Stimulated activated CD8-positive, alpha-beta memory T cell treated with anti-CD3 and anti-CD28 coated beads, Interleukin-7, amount 100 ng/mL, for 4 hours (primary cell): Measurements from ENCODE around the gene DOCK3.
"Not testable (repeated sequence)": the region's sequence is repeated elsewhere in the genome, so short reads cannot be mapped to it uniquely, and the experiment has no call there.

Source experiments
- DNase-seq, 2 donors: peaks; one replicate each; pipeline ENCODE4 v3.0.0-alpha.2; 2020; ENCODE audit warnings: low read depth in 2 of 2

DOCK3 gene

DNA sequence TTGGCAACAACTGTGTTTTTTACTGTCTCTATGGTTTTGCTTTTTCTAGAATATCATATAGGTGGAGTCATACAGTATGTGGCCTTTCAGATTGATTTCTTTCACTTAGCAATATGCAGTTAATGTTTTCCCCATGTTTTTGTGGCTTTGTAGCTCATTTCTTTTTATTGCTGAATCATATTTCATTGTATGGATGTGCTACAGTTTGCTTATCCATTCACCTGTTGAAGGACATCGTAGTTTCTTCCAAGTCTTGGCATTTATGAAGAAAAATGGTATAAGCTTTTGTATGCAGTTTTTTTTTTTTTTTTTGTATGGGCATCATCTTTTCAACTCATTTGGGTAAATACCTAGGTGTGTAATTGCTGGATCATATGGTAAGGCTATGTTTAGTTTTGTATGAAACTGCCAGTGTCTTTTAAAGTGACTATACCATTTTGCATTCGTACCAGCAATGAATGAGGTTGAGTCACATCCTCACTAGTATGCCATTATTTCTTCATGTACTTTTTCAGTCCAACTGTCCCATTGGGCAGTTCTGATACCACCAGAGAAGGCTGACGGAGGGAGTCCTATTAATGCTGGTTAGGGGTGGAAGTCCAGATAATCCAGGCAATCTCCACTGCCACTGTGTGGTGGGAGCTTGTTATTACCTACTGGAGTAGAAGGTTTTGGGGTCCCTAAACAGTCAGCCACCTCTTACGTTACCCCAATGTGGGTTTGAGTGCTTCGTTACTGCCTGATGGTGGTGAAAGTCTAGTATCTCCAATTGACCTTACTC, 210.5 kb downstream of the DOCK3 start:
- no peak for DNase-seq

DNA sequence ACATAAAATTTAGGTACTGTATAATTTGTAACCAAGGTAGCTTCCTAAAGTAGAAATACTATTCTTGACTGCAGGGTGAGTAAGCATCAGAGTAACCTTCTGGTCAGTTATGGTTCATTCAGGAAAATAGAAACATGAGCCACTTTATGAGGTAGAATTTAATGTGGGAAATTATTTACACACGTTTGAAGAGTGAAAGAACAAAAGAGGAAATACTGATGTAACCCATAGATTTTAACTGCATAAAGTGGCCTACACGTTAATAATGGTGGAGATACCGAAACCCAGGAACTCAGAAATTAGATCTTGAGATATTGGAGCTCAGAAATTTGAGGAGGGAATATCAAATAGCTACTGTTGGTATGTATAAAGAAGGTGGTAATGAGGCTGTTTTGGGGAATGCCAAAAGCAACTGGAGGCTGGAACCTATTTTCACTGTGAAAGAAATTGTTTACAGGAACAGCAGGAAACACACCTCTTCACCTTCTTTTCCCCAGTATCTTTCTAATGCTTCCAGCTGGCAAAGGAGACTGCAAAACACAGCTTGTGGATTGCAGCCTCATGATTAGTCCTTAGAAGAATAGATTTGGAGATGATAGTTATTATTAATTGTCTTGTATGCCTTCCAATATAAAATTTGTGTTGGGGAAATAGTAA, 216.1 kb downstream of the DOCK3 start:
- no peak for DNase-seq

DNA sequence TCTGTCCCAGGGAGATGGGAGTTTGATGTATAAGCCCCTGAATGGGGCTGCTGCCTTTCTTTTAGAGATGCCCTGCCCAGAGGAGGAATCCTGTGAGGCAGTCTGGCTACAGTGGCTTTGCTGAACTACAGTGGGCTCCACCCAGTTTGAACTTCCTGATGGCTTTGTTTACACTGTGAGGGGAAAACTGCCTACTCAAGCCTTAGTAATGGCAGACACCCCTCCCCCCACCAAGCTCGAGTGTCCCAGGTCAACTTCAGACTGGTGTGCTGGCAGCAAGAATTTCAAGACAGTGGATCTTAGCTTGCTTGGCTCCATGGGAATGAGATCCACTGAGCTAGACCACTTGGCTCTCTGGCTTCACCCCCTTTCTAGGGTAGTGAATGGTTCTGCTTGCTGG, 226.4 kb downstream of the DOCK3 start:
- not testable (repeated sequence) for DNase-seq

DNA sequence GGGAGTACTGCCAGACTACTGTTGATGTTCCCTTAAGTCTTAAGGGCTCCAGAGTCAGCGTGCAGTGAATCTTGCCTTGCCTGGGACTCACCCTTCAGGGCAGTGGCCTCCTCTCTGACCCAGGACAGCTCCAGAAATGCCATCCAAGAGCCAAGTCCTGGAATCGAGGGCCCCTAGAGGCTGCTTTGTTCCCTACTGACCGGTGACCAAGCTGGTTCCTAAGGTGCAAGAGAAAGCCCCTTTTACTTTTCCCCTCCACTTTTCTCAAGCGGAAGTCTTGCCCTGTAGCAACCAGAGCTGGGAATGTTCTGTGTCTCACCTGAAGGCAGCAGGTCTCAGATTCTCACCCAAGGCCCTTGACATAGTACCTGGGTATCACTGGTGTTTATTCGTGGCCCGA, 238.0 kb downstream of the DOCK3 start:
- DNase-seq: no peak

DNA sequence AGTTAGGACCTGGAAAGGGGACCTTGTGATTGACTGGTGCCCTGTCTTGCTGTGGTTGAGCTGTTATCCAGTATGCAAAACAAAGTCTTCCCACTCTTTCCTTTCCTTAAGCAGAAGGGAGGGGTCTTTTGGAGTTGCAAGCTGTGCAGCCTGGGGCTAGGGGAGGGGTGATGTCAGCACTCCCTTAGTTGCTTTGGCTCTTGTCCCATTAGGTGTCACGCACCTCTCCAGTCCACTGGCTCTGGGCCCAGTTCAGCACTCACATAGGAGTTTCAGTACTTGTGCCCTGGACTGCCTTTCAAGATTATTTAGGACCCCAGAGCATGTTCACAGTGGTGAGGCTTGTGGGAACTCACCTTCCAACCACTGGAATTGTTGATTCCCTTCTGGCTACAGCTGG, 238.5 kb downstream of the DOCK3 start:
- no peak for DNase-seq

DNA sequence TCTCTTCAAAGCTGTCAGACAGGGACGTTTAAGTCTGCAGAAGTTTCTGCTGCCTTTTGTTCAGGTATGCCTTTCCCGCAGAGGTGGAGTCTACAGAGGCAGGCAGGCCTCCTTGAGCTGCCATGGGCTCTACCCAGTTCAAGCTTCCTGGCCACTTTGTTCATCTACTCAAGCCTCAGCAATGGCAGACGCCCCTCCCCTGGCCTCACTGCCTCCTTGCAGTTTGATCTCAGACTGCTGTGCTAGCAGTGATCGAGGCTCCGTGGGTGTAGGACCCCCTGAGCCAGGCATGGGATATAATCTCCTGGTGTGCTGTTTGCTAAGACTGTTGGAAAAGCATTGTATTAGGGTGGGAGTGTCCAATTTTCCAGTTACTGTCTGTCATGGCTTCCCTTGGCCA, 247.3 kb downstream of the DOCK3 start:
- DNase-seq: not testable (repeated sequence)

DNA sequence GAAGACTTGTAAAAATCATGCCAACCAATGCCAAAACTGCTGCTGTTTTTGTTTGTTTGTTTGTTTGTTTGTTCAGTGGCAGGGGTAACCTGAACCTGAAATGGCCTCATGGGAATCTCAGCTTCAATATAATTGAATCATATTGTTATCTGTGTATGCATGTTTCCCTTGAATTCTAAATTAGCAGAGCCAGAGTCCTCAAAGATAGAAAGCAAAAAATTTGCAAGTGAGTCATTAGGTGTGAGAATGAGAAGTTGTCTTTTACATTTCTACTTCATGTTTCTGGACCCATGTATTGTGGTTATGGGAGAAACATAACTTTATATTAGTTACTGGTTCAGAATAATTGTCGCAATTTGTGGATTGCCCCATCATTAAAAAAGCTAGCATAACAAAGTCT, 249.2 kb downstream of the DOCK3 start:
- no peak for DNase-seq

DNA sequence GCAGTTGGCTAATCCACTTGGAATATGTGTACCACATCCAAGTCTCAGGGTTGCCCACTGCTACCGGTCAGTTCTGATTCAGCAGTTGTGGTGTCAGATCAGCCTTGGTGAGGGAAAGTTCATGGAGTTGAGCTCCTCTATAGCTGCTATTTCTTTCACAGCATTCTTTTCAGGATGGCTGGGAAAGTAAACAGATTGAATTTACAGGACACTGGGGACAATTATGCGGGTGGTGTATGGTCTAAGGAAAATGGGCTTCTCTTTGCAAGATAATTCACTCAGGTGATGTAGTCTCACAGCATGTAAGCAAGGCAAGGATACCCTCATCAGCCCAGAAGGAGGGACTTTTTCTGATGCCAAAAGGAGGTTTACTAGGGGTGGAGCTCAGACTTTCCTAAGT, 249.9 kb downstream of the DOCK3 start:
- DNase-seq: no peak

DNA sequence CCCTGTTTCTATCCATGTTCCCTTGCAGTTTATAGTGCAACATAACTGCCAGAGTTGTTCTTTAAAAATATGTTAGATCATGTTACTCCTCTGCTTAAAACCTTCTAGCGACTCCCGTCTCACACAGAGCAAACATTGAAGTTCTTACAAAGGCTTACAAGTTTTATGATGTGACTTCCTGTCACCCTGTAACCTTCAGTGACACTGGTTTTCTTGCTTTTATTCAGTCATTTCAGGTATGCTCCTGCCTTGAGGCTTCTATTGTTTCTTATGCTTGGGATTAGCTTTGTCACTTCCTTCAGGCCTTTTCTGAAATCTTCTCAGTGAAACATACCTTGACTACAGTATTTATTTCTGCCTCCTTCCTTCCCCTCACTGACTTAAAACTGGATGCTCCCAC, 252.1 kb downstream of the DOCK3 start:
- no peak for DNase-seq

DNA sequence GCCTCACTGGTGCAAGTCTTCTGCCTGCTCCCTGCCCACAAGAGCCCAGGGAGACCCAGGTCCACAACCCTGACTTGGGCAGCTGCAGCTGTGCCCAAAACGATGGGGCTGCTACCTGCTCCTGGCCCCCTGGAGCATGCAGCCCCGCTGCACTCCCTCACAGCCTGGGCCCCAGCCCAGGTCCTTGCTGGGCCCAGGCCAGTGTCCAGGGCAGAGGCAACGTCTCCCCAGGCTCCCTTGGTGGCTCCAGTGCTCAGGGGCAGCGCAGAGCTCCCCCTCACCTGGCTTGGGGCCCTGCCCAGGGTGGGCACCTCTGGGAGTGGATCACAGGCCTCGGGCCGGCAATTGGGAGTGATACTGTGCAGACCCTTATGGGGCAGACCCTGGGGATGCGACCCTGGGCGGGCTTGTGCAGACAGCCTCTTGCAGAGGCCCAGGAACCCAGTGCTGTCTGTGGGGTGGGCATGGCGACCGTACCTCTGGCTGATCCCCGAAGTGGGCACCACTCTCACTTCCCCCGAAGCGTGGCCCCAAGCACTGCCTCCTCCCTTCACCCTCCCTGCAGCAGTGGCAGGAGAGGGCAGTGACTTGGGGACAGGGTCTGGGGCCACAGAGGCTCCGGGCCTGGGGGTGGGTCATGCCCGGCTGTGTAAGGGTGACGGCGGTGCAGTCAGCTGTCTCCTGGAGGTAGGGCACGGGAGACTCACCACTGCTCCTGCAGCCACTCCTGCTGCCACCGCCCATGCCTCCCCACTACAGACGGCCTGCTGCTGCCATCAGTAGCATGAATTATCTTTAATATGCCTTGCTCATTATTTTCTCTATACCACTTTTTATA, 255.9 kb downstream of the DOCK3 start:
- no peak for DNase-seq

DNA sequence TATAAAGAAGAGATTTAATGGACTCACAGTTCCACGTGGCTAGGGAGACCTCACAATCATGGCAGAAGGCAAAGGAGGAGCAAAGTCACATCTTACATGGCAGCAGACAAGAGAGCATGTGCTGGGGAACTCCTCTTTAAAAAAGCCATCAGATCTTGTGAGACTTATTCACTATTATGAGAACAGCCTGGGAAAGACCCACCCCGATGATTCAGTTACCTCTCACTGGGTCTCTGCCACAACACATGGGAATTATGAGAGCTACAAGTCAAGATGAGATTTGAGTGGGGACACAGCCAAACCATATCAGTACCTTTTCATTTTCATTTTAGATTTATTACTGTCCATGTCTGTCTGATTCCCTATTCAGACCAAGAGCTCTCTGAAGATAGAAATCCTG, 258.2 kb downstream of the DOCK3 start:
- DNase-seq: not testable (repeated sequence)

DNA sequence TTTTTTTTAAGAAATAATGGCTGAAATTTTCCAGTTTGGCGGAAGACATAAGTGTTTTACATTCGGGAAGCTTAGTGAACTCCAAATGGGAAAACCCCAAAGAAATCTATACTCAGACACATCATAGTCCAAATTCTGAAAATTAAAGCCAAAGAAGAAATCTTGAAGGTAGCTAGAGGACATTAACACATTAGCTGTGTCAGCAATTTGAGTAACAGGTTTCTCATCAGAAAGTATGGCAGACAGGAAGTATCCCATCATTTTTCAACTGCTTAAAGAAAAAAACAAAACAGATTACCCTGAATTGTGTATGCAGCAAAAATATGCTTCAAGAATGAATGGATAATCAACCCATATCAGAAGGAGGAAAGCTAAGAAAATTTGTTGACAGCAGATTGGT, 261.7 kb downstream of the DOCK3 start:
- no peak for DNase-seq

DNA sequence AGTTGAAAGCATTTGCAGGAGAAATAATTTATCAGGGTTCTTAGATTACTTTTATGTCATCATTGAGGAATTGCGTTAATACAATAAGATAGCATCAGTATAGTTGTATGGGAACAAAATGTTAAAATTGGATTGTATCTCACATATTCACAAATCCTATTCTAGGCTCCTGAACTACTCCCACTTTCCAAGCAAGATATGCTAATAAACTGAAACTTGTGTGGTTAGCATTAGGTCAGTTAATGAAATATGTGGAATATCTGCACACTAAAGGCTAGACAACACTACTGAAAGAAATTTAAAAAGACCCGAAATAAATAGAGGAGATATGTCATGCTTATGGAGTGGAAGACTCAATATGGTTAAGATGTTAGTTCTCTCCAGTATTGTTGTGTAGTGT, 272.7 kb downstream of the DOCK3 start:
- DNase-seq: no peak

DNA sequence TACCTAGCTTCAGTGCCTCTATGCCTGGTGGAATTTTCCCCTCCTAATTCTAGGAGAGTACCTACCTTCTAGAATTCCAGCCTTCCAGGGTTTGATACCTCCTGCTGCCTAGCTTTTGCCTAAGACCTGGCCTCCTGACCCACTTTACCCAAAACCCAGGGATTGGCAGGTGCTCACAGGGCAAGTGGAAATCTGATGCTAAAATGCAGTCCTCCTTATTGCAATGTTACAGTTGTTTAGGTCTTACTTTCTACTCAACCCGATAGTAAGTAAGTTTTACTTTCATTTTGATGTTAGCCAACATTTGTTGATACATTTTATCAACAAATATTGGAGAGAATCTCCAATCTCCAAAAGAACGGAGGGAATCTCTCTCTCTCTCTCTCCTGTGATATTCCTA, 275.9 kb downstream of the DOCK3 start:
- no peak for DNase-seq

DNA sequence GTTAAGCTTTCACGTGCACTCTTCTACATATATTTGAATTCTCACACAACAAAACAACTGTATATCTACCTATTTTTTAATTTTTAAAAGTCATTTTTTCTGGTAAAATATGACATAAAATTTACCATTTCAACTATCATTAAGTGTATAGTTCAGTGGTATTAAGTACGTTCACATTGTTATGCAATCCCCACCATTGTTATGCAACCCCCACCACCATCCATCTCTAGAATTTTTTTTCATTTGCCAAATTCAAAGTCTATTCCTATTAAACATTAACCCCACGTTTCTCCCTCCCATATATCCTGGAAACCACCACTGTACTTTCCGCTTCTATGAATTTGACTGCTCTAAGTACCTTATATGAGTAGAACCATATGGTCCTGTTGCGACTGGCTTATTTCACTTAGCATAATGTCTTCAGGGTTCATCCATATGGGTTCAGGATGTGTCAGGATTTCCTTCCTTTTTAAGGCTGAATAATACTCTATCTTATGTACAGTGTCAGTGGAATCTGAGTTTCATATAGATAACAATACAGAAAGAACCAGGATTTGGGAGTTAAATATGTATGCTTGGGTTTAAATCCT, 279.2 kb downstream of the DOCK3 start:
- DNase-seq: no peak

DNA sequence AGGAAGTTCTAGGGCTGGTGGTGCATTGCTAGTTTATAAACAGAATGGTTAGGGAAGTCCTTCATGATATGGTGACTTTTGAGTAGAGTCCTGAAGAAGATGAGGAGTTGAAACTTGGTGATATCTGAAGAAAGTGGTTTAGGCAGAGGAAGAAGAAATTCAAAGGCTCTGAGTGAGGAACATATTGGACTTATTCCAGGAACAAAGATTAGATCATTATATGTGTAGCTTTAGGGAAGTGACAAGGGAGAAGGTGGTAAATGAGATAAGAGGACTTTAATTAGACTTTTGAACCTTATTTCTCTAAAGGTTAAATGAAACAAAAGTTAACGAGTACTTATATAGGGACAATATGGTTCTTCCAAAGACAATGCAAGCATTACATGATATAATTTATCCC, 286.7 kb downstream of the DOCK3 start:
- DNase-seq: no peak

DNA sequence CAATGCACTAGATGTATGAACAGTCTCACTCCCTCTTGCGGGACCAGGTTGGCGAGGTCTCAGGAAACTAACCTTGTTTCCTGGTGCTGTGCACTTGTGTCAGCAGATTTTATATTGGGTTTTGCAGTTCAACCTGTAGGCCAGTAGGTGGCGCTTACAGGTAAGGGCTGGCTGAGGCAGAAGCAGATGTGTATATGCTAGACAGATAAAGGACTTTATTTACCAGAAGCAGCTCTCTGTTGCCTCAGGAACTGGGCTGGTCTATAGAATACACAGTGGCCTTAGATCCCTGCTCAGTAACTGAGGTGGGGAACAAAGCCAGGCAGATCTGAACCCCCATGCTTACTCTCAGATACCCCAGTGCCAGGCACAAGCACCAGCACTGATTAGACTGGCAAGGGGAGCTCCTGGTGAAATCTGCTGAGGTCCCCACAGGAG, 296.8 kb downstream of the DOCK3 start:
- peak; percentile 15 to 38 for DNase-seq

DNA sequence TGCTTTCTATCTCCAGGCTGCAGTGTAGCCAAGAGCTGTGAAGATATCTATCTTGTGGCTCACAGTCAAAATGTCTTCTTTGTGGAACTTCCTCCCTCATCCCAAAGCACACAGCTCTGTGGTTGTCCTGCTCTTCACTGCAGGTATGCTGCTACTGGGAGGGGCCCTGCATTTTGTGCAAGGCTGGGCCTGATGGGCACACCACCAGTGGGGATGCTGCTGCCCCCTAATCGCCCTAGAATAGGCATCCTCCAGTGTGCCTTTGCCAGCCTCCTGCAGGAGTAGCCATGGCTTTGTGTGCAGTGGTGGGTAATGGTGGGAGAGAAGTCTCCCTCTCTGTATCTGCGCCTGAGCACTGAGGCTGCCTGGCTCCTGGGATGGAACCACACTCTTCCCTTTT, 297.3 kb downstream of the DOCK3 start:
- DNase-seq: no peak

DNA sequence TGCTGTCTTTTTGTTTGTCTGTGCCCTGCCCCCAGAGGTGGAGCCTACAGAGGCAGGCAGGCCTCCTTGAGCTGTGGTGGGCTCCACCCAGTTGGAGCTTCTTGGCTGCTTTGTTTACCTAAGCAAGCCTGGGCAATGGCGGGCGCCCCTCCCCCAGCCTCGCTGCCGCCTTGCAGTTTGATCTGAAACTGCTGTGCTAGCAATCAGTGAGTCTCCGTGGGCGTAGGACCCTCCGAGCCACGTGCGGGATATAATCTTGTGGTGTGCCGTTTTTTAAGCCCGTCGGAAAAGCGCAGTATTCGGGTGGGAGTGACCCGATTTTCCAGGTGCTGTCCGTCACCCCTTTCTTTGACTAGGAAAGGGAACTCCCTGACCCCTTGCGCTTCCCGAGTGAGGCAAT, 303.9 kb downstream of the DOCK3 start:
- not testable (repeated sequence) for DNase-seq

DNA sequence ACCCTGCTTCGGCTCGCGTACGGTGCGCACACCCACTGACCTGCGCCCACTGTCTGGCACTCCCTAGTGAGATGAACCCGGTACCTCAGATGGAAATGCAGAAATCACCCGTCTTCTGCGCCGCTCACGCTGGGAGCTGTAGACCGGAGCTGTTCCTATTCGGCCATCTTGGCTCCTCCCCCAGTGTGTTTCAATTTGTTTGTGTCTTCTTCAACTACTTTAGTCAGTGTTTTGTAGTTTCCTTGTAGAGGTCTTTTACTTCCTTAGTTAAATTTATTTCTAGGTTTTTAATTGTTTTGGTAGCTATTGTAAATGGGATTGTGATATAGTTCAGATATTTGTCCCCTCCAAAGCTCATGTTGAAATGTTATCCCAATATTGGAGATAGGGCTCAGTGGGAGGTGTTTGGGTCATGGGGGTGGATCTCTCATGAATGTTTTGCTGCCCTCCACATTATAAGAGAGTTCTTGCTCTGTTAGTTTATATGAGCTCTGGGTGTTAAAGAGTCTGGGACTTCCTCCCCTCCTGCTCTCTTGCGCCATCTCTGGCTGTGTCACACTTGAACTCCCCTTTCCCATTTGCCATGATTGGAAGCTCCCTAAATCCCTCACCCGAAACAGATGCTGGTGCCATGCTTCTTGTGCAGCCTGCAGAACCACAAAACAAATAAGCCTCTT, 304.4 kb downstream of the DOCK3 start:
- DNase-seq: no peak

DNA sequence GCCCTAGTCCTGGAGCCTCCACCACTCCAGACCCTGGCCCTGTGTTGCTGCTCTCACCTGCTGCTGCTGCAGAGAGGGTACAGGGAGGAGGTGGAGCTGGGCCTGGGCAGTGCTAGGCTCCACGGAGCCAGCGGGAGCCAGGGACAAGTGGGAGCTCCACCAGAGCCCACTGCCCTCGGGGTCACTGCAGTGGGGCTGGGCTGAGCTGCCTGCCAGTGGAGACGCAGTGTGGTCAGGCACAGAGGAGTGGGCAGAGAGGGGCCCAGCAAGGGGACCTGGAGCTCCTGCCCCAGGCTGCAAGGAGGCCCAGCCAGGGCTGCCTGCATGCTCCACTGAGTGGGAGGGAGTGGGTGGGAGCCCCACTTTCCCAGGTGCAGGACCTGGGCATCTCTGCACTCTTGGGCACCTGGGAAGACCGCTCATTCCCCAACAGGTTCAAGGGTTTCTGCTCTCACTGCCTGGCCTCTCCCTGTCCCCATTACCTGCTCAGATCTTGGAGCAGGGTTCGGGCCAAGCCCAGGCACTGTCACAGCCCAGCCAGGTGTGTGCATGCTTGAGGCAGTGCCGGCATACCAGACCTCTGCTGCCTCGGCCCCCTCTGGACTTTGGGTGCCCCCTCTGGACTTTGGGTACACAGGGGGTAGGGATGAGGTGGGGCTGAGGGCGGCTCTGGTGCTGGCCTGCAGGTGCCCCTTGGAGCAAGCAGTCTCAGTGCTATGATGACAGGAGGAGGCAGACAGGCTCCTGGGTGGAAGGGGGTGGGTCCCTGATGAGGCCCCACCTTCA, 308.0 kb downstream of the DOCK3 start:
- no peak for DNase-seq
